ENCODE data around the gene ENOX2. TPM values are rescaled to one million over a fixed set of nuclear protein-coding genes. Genes with fewer than 3 reads are reported as not detected.

The ENOX2 gene
- total RNA-seq, 4 donors from 2014 or later, result 9.3 to 20.7 (median 15.4) TPM

DNA sequence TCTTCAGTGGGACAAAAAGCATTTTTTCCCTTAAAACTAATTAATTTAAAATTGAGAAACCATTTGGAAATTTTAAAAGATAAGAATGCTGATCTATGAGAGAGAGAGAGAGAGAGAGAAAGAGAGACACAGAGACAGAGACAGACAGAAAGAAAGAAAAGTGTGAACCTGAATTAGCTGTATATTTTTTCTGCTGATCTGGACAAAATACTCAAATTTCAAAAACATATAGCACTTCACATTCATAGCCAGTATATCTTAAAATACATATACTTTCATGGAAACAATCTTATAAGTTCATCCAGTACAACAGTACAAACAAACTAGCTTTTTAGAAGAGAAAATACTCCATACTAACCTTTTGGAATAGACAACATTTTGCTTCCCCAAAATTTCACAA, 18.4 kb downstream of the ENOX2 start:
- H3K27ac ChIP-seq, result no peak overlapping the region
- H3K4me1 ChIP-seq, result peaks cover 0 to 10% (median 0%) of the 10 kb centered on the region in 3 donors
- no peaks in the 10 kb centered on the region for H3K27me3 ChIP-seq
- no peaks in the 10 kb centered on the region for H3K36me3 ChIP-seq
- H3K4me3 ChIP-seq, result no peak overlapping the region
- no peak for TF ChIP-seq POLR2AphosphoS5 (IDR thresholded peaks at IDR 0.05)
- no peak for TF ChIP-seq EP300 (IDR thresholded peaks at IDR 0.05)
- TF ChIP-seq, protein P1, sequence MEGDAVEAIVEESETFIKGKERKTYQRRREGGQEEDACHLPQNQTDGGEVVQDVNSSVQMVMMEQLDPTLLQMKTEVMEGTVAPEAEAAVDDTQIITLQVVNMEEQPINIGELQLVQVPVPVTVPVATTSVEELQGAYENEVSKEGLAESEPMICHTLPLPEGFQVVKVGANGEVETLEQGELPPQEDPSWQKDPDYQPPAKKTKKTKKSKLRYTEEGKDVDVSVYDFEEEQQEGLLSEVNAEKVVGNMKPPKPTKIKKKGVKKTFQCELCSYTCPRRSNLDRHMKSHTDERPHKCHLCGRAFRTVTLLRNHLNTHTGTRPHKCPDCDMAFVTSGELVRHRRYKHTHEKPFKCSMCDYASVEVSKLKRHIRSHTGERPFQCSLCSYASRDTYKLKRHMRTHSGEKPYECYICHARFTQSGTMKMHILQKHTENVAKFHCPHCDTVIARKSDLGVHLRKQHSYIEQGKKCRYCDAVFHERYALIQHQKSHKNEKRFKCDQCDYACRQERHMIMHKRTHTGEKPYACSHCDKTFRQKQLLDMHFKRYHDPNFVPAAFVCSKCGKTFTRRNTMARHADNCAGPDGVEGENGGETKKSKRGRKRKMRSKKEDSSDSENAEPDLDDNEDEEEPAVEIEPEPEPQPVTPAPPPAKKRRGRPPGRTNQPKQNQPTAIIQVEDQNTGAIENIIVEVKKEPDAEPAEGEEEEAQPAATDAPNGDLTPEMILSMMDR (IDR thresholded peaks at IDR 0.05), result no peak
- TF ChIP-seq POLR2A (IDR thresholded peaks at IDR 0.05), result no peak
- H3K9me3 ChIP-seq, result no peaks in the 10 kb centered on the region
- ATAC-seq, result no peak

- 50 to 100% methylated on average over 1 to 2 of the region's 2 CpGs for WGBS, 2 donors (ENCODE audit: low coverage in 1 of 2)
- H3K27ac ChIP-seq, result no peak overlapping the region
- no peak overlapping the region for H3K4me3 ChIP-seq
- no peaks in the 10 kb centered on the region for H3K36me3 ChIP-seq
- H3K27me3 ChIP-seq, result no peaks in the 10 kb centered on the region
- TF ChIP-seq POLR2AphosphoS5 (IDR thresholded peaks at IDR 0.05), result no peak
- TF ChIP-seq, protein P1 (IDR thresholded peaks at IDR 0.05), result no peak
- ATAC-seq, result no peak
- no peaks in the 10 kb centered on the region for H3K9me3 ChIP-seq
- H3K4me1 ChIP-seq, result peaks cover 0 to 12% (median 0%) of the 10 kb centered on the region in 3 donors
Measured at GRCh38 chrX:130879869-130880268, 23.1 kb downstream of the ENOX2 start.

GRCh38 chrX:130878350-130879341, 24.4 kb downstream of the ENOX2 start:
- Histone ChIP-seq H3K4me3 (no peak overlapping the region), H3K27ac (no peak overlapping the region), H3K4me1 (peaks cover 0 to 12% (median 0%) of the 10 kb centered on the region in 3 donors), H3K9me3 (no peaks in the 10 kb centered on the region), H3K27me3 (no peaks in the 10 kb centered on the region), H3K36me3 (no peaks in the 10 kb centered on the region)
- no peak for ATAC-seq
- TF ChIP-seq POLR2AphosphoS5 (IDR thresholded peaks at IDR 0.05) (no peak), EP300 (IDR thresholded peaks at IDR 0.05) (no peak), POLR2A (IDR thresholded peaks at IDR 0.05) (no peak)
- TF ChIP-seq, protein P1 (IDR thresholded peaks at IDR 0.05), result no peak
- WGBS, 2 donors (ENCODE audit: low coverage in 1 of 2), result 58 to 70% methylated on average over 6 to 7 of the region's 7 CpGs

GRCh38 chrX:130877892-130878341, 25.1 kb downstream of the ENOX2 start:
- peaks cover 0 to 12% (median 0%) of the 10 kb centered on the region in 3 donors for H3K4me1 ChIP-seq
- no peak overlapping the region for H3K27ac ChIP-seq
- no peaks in the 10 kb centered on the region for H3K36me3 ChIP-seq
- H3K27me3 ChIP-seq, result no peaks in the 10 kb centered on the region
- no peak overlapping the region for H3K4me3 ChIP-seq
- ATAC-seq, result no peak
- TF ChIP-seq, protein P1 (IDR thresholded peaks at IDR 0.05), result no peak
- no peak for TF ChIP-seq POLR2A (IDR thresholded peaks at IDR 0.05)
- no peak for TF ChIP-seq POLR2AphosphoS5 (IDR thresholded peaks at IDR 0.05)
- no peak for TF ChIP-seq EP300 (IDR thresholded peaks at IDR 0.05)
- H3K9me3 ChIP-seq, result no peaks in the 10 kb centered on the region
- 60 to 88% methylated on average over 1 of the region's 1 CpG for WGBS, 2 donors (ENCODE audit: low coverage in 1 of 2)

DNA sequence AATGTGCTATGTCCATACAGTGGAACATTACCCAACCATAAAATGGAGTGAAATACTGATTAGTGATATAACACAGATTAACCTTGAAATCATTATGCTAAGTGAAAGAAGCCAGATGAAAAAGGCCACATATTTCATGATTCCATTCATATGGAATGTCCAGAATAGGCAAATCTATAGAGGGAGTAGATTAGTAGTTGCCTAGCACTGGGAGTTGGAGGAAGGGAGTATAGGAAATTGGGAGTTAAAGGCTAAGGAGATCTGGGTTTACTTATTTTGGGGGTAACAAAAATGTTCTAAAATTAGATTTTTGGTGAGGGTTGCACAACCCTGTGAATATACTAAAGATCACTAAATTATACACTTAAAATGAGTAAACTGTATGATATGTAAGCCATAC, 26.8 kb downstream of the ENOX2 start:
- TF ChIP-seq EP300 (IDR thresholded peaks at IDR 0.05) (no peak), POLR2AphosphoS5 (IDR thresholded peaks at IDR 0.05) (no peak), POLR2A (IDR thresholded peaks at IDR 0.05) (no peak)
- TF ChIP-seq, protein P1 (IDR thresholded peaks at IDR 0.05), result no peak
- Histone ChIP-seq H3K4me3 (no peak overlapping the region), H3K9me3 (no peaks in the 10 kb centered on the region), H3K27ac (no peak overlapping the region), H3K36me3 (no peaks in the 10 kb centered on the region), H3K4me1 (peaks cover 0 to 12% (median 0%) of the 10 kb centered on the region in 3 donors), H3K27me3 (no peaks in the 10 kb centered on the region)
- ATAC-seq, result no peak

Data from gastroesophageal sphincter (tissue), 4 donors.